Inflammatory macrophage treated with lipopolysaccharide for 4 hours (primary cell): ENCODE data around the gene GNGT1.

Experiments
- DNase-seq: peaks from one replicate; pipeline ENCODE4 v3.0.0-alpha.2; 2020

GNGT1 gene

DNA sequence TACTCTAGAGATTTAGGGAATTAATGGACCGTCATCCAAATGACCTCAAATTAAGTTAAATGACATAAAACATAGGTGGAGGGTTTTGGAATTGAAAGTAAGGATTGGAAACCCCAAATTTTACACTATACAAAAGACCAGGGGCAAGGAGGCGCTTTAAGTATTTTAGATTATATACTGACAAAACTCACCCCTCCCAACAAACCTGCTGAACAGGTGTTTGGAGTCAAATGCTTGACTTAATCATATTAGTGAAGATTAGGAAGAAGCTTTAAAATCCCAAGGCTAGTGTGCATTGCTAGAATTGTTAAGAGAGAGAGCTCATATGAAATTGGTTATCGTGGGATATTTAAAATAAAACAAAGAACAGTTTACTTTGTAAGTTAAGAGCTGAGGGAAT lies at the start of gene GNGT1:
Gene GNGT1 (plus strand): TSS at position 301 of the 400 bp plus-strand sequence. CDS start 180 bp downstream, outside the sequence.
- no peak for DNase-seq

DNA sequence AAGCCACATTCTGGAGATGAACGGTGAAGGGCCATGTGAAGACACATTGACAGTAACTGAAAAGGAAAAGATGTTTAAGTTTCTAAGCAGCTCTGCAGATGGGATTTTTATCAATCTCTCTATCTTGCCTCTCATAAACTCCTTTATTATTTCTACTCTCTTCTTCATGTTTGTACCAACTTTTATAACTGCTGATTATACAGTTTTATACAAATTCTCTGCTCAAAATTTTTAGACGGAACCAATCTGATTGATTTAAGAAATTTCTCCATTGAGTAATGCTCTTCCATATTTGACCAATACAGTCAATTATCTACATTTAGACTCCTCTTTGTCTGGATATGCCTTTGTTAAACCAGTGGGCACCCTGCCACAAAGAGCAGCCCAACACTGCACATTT lies 47.5 kb upstream of the GNGT1 start:
- no peak for DNase-seq

DNA sequence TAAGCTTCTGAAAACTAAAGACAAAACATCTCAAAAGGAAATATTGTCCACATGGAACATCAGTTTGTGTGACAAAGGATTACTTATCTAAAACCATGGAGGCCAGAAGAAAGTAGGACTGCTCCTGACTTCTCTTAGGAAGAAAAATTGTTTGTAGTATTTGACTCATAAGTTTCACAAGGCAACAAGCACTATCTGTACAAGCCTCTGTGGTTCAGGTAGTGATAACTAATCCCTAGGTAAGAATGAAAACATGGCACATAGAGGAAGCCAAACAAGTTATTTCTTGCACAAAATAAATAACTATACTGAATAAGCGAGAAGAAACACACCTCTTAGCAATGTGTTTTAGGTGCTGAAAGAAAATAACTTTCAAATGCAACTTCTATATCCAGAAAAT lies 46.1 kb upstream of the GNGT1 start:
- no peak for DNase-seq

DNA sequence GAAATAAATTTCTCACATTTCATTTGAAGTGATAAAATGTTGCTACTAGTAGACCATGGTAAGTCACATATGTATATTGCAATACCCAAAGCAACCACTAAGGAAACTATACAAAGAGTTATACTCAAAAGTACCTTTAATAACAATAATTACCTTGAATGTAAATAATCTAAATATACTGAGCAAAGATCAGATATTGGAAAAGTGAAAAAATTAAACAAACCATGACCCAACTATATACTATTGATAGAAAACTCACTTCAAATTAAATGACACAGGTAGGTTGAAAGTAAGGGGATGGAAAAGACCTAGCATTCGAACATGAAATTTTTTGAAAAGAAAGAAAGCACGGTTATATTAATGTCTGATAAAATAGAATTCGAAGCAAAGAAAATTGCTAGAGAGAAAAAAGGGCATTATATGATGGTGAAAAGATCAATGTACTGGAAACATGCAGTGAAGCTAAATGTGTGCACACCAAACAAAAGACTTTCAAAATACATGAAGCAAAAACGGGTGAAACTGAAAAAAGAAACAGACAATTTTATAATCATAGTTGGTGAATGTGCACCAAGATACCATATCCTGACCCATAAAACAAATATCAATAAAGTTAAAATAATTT lies 44.9 kb upstream of the GNGT1 start:
- DNase-seq: no peak

DNA sequence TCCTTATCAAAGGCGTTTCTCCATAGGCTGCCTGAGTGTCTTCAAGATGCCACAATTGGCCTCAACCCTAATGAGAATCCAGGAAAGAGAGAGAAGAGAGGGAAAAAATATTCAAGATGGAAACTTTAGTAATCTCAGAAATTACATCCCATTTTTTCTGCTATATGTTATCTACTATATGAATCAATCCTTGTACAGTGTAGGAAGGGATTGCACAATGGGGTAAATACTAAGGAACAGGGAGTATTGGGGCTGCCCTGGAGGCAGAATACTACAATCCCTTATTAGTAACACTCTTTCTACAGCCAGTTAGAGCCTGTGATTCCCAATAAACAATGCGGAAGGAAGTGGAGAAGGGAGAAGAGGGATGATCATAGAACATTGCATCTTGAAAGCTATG lies 43.7 kb upstream of the GNGT1 start:
- DNase-seq: no peak

GRCh38 chr7:93866886-93867285 lies 39.5 kb upstream of the GNGT1 start:
- DNase-seq: no peak

- no peak for DNase-seq
These were observed 32.3 kb upstream of the GNGT1 start for GRCh38 chr7:93873998-93874574.

- DNase-seq: peak; percentile 0
These were observed 28.6 kb upstream of the GNGT1 start for GRCh38 chr7:93877742-93878141.

DNA sequence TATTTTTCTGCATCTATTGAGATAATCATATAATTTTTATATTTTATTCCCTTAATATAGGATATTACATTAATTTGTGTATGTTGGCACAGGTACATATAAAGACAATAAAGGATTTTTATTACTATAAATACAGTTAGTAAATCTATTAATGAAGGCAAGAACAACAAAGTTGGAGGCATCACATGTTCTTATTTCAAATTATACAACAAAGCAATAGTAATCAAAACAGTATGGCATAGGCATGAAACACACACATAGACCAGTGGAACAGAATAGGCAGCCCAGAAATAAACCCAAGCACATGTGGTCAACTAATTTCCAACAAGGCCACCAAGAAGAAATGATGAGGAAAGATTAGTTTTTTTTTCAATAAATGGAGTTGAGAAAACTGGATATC lies 27.0 kb upstream of the GNGT1 start:
- DNase-seq: no peak

DNA sequence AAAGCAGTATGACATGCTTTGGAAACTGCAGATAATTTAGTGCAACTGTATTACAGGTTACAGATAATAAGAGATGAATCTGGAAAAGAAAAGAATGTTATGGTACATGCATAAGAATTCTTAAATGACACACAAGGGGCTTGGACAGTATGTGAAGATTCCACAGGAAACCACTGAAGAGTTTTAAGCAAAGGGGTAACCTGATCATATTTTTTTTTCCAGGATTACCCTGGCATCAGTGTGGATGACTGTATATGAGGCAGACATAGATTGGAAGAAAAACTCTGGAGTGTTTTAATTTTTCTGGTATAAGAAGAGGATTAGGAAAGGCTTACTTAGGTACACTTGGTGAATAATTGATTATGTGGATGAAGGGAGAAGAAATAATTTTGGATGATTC lies 23.9 kb upstream of the GNGT1 start:
- DNase-seq: no peak

GRCh38 chr7:93883078-93883916 lies 23.1 kb upstream of the GNGT1 start:
- no peak for DNase-seq

DNA sequence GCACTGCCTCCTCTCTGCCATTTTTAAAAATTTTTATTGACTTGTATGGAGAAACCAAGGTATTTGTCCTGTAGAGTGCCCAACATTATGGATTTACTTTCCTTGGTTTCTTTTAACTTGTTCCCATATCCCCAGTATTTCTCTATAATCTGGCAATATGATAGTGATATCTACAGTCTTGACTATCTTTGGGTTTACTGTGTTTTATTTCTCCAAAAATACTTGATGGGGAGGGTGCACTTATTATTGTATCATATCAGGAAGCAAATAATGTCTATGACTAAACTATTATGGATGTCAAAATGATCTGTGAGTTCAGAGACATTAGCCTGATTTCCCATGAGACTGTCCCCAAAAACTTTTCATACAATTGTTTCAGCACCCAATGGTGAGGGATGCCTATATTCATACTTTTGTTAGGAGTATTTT lies 22.4 kb upstream of the GNGT1 start:
- no peak for DNase-seq

- DNase-seq: no peak
These were observed 21.8 kb upstream of the GNGT1 start for GRCh38 chr7:93884541-93884940.

- no peak for DNase-seq
These were observed 17.1 kb upstream of the GNGT1 start for GRCh38 chr7:93889261-93889660.

DNA sequence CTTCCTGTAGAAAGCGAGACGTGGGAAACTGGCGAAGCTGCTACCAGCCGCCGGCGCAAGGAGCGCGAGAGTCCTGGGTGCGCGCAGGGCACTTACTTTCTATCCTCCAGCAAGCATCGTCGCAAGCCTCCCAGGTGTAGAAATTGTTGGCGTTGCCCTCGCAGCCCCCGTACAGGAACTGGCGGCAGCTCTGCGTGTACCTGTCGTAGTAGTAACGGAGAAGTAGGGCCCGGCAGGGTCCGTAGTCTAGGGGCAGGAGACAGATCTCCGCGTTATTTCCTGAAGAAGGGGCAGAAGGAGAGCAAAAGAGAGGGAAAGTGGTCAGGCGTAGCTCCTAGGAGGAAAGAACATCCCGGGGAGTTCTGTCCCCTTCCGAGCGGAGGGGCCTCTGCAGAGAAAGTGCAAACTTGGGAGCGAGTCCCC lies 16.3 kb upstream of the GNGT1 start:
- DNase-seq: no peak

DNA sequence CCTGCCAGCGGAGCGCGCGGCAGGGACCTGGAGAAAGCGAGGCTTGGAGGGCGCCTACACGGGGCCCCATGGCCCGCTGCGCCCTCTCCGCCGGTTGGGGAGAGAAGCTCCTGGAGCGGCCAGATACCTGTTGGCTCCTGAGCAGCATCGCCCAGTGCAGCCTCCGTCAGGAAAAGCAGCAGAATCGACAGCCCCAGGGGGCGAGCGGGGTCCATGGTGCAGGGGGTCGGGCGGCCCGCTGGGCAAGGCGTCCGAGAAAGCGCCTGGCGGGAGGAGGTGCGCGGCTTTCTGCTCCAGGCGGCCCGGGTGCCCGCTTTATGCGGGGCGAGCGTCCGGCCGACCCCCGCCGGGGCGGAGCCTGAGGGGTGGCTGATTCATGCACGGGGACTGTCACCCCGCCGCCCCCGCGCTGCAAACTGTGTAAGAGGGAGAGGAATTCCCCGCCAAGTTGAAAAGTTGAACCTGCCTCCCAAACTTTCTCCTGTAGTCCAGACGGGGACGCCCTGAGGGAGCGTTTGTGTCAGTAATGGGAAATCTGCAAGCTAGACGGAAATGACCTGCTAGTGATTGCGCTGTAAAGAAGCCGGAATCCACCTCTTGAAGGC lies 15.8 kb upstream of the GNGT1 start, which contains the start of gene TFPI2:
Gene TFPI2 (minus strand): TSS at position 290 of the 605 bp plus-strand sequence. CDS start 75 bp downstream, at position 215.
- no peak for DNase-seq

DNA sequence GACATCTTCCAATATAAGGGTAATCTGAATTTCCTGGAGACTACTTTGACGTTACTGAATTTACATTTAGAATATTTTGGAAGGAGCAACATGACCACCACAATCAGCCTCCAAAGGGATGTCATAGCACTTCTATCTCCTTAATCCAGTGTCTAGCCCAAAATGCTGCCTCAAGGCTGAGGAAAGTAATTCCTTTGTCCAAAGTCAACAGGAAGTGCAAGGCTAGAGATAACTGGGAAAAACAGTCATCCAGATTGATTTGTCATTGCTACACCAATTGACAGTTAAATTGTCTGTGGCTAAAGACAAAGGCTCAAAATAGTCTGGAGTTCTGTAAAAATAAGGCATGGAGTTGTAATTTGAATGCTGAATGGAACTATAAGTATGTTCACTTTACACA lies 11.9 kb upstream of the GNGT1 start:
- DNase-seq: no peak

GRCh38 chr7:93894966-93895640 lies 11.3 kb upstream of the GNGT1 start:
- no peak for DNase-seq

- DNase-seq: no peak
These were observed 10.3 kb upstream of the GNGT1 start for GRCh38 chr7:93895859-93896600.

- no peak for DNase-seq
These were observed 8.7 kb upstream of the GNGT1 start for GRCh38 chr7:93897680-93898079.

DNA sequence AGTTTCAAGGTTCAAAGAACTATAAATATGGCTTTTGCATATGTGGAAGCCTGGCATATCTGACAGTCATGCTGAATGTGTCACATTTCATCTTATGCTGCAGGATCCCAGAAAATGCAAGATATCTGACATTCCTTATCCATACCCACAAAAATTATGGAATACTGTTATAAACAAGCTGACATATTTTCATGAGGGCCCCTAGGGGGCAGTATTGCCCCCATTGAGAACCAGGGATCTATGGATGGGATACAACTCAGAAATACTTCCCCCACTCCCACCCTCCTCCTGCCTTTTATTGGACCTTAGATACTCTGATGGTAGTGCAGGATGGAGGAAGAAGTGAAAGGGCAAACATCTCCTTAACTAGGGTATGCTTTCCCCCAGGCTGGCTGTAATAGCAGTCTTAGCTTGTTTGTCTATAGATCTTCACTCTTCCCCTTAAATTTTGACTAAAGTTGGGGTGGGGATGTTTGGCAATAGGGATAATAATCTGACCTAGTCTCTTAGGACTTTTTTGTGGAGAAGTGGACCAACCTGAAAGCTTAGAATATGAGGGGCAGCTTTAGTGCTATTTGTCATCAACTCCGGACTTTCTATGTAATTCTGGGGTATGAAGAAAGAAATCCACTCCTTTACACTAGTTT lies 3.5 kb upstream of the GNGT1 start:
- DNase-seq: peak; percentile 36
